Parathyroid adenoma (tissue), 2 donors: Measurements from ENCODE around the gene ASAP2.

Experiments used
- H2AFZ ChIP-seq: fragments of 300-600 bp; sonication (generic); one replicate; pipeline ENCODE4 v1.7.0; 2017; ENCODE audit warnings: antibody characterized with exemption, mild to moderate bottlenecking
- H3K27ac ChIP-seq: fragments of 300-600 bp; sonication (generic); one replicate; pipeline ENCODE4 v1.7.0; 2017
- H3K27me3 ChIP-seq: fragments of 300-600 bp; sonication (generic); one replicate; pipeline ENCODE4 v1.7.0; 2017; ENCODE audit warnings: low read length; ENCODE audit not compliant: control insufficient read depth, insufficient read depth
- H3K36me3 ChIP-seq: fragments of 300-600 bp; sonication (generic); one replicate; pipeline ENCODE4 v1.7.0; 2017; ENCODE audit warnings: low read length; ENCODE audit not compliant: control insufficient read depth, insufficient read depth
- H3K4me1 ChIP-seq: fragments of 300-600 bp; sonication (generic); one replicate; pipeline ENCODE4 v1.7.0; 2017; ENCODE audit warnings: control low read depth
- H3K4me2 ChIP-seq: fragments of 300-600 bp; sonication (generic); one replicate; pipeline ENCODE4 v1.7.0; 2017; ENCODE audit warnings: low read length
- H3K4me3 ChIP-seq: fragments of 300-600 bp; sonication (generic); one replicate; pipeline ENCODE4 v1.7.0; 2017; ENCODE audit warnings: low read depth, low read length
- H3K79me2 ChIP-seq: fragments of 300-600 bp; sonication (generic); one replicate; pipeline ENCODE4 v1.7.0; 2017; ENCODE audit warnings: control low read depth
- H3K9ac ChIP-seq: fragments of 300-600 bp; sonication (generic); one replicate; pipeline ENCODE4 v1.7.0; 2017; ENCODE audit warnings: mild to moderate bottlenecking
- H3K9me3 ChIP-seq: fragments of 300-600 bp; sonication (generic); one replicate; pipeline ENCODE4 v1.7.0; 2017; ENCODE audit warnings: low read length; ENCODE audit not compliant: control insufficient read depth
- TF ChIP-seq, protein P1 (sequence below): fragments of 300-600 bp; sonication (generic); IDR thresholded peaks from one replicate; pipeline ENCODE4 v1.7.0; 2017; ENCODE audit warnings: antibody characterized with exemption, mild to moderate bottlenecking
- donor health status: primary hyperparathyroidism.

Gene ASAP2

DNA sequence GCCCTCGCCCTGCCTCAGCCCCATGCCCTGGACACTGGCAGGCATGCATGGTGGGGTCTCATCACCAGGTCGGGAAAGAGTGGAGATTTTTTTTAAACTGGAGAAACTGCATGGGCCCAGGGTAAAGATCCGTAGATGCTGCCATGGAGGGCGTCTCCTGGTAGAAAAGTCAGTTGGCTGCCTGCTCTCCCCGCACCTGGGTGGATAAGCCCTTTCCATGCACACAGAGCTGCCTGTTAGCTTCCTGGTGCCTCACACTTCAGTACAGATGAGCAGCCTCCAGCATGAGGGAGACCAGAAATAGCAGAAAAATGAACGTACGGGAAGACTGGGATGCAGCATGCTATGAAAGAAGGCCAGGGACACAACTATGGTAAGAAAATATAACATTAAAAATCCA lies 92.0 kb downstream of the ASAP2 start:
- Histone ChIP-seq H3K4me1 (peaks cover 6% of the 10 kb centered on the region), H3K36me3 (no peaks in the 10 kb centered on the region), H3K27me3 (no peaks in the 10 kb centered on the region), H3K9me3 (no peaks in the 10 kb centered on the region), H3K9ac (no peak overlapping the region), H3K79me2 (peaks cover 6% of the 10 kb centered on the region), H3K27ac (no peak overlapping the region), H3K4me3 (no peak overlapping the region), H2AFZ (no peak overlapping the region), H3K4me2 (no peak overlapping the region)
- TF ChIP-seq, protein P1, sequence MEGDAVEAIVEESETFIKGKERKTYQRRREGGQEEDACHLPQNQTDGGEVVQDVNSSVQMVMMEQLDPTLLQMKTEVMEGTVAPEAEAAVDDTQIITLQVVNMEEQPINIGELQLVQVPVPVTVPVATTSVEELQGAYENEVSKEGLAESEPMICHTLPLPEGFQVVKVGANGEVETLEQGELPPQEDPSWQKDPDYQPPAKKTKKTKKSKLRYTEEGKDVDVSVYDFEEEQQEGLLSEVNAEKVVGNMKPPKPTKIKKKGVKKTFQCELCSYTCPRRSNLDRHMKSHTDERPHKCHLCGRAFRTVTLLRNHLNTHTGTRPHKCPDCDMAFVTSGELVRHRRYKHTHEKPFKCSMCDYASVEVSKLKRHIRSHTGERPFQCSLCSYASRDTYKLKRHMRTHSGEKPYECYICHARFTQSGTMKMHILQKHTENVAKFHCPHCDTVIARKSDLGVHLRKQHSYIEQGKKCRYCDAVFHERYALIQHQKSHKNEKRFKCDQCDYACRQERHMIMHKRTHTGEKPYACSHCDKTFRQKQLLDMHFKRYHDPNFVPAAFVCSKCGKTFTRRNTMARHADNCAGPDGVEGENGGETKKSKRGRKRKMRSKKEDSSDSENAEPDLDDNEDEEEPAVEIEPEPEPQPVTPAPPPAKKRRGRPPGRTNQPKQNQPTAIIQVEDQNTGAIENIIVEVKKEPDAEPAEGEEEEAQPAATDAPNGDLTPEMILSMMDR = no peak

DNA sequence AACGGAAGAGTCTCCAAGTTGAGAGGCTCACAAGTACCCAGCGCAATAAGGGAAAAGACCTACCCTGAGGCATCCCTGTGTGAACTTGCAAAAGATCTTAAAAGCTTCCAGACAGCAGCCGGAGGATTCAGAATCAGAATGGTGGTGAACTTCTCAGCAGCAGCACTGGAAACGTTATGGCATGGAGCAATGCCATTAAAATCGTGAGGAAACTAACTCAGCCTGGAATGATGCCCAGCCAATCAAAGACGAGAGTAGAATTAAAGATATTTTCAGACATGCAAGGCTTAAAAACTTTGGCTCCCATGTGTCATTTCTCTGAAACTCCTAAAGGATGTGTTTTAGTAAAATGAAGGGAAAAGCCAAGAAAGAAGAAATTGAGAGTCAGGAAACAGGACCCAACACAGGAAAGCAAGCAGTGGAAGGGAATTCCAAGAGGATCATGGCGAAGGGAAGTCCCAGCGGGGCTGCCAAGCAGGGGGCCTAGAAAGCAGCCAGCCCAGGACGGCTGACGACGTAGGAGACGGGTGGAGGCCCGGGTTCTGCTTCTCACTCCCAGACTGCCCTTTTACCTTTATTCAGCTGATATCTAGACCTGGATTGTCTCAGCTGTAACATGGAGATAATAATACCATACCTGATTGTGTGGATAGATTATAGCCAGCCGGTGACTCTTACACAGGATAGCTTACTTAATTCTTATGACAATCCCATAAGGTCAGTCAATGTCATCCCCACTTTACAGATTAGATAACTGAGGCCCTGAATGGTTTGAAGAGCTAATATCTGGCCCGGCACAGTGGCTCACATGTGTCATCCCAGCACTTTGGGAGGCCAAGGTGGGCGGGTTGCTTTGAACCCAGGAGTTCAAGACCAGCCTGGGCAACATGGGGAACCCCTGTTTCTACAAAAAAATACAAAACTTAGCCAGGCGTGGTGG lies 92.8 kb downstream of the ASAP2 start:
- peaks cover 6% of the 10 kb centered on the region for H3K4me1 ChIP-seq
- H2AFZ ChIP-seq = no peak overlapping the region
- H3K79me2 ChIP-seq = peaks cover 10% of the 10 kb centered on the region
- no peaks in the 10 kb centered on the region for H3K27me3 ChIP-seq
- no peaks in the 10 kb centered on the region for H3K36me3 ChIP-seq
- H3K9me3 ChIP-seq = no peaks in the 10 kb centered on the region
- H3K9ac ChIP-seq = no peak overlapping the region
- H3K27ac ChIP-seq = no peak overlapping the region
- H3K4me3 ChIP-seq = no peak overlapping the region
- no peak overlapping the region for H3K4me2 ChIP-seq
- TF ChIP-seq, protein P1 = no peak

DNA sequence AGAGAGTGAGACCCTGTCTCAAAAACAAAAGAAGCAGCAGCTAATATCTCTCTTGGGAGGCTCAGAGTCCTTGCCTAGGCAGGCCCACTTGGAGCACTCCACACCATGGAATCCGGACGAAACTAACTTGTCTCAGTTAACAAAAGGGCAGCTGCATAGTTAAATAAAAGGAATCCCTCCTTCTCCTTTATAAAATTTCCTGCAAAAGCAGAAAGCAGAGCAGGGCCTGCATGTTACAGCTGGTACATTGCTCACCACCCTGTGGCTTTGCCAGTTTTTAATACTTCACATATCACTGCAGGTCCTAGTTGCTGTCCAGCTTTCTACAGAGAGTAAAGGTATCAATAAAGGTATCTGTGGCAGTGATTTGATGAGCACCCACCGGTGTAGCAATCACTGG lies 93.6 kb downstream of the ASAP2 start:
- no peak overlapping the region for H2AFZ ChIP-seq
- no peaks in the 10 kb centered on the region for H3K36me3 ChIP-seq
- H3K4me3 ChIP-seq = no peak overlapping the region
- TF ChIP-seq, protein P1 = no peak
- H3K27me3 ChIP-seq = no peaks in the 10 kb centered on the region
- no peak overlapping the region for H3K9ac ChIP-seq
- H3K27ac ChIP-seq = no peak overlapping the region
- peaks cover 6% of the 10 kb centered on the region for H3K4me1 ChIP-seq
- H3K4me2 ChIP-seq = no peak overlapping the region
- peaks cover 17% of the 10 kb centered on the region for H3K79me2 ChIP-seq
- H3K9me3 ChIP-seq = no peaks in the 10 kb centered on the region

DNA sequence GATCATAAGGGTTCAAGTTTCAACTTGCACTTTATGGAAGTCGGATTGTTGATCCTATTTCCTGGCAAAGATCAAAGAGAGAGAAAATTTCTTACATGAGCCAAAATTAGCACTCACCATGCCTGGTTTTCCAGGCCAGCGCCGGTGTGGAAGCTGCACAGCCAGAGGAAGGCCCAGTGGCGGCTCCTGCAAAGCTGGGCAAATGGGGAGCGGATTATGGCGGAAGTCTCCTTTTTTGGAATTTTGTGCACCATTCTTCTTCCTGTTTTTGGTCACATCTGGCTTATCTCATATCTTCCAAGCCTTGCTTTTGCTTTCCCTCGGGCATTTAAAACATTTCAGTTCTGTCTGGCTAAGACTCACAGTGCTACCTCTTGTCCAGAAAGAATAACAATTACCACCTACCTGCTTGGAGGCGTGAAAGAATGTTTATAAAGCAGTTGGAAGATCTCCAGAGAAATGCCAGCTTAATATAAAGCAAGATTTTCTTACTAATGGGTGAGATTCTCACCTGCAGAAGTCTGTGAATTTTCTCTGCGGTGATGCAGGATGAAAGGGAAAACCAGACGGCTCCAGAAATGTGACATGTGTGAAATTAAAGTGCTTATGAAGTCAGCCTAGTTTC lies 94.3 kb downstream of the ASAP2 start:
- Histone ChIP-seq H3K27ac (no peak overlapping the region), H3K9me3 (no peaks in the 10 kb centered on the region), H3K4me2 (no peak overlapping the region), H3K4me1 (peaks cover 6% of the 10 kb centered on the region), H3K27me3 (no peaks in the 10 kb centered on the region), H3K4me3 (no peak overlapping the region), H2AFZ (no peak overlapping the region), H3K36me3 (no peaks in the 10 kb centered on the region), H3K9ac (no peak overlapping the region), H3K79me2 (peaks cover 17% of the 10 kb centered on the region)
- TF ChIP-seq, protein P1 = no peak
